COLO668 (cell line): Measurements from ENCODE around the gene ATXN1.

Experiments
- DNase-seq: peaks from one replicate; lab custom pipeline; 2025; ENCODE audit not compliant: unreplicated experiment; lab: John Stamatoyannopoulos, UW

The ATXN1 gene

GRCh38 chr6:16355699-16356446 lies 405.4 kb downstream of the ATXN1 start:
- no peak for DNase-seq

DNA sequence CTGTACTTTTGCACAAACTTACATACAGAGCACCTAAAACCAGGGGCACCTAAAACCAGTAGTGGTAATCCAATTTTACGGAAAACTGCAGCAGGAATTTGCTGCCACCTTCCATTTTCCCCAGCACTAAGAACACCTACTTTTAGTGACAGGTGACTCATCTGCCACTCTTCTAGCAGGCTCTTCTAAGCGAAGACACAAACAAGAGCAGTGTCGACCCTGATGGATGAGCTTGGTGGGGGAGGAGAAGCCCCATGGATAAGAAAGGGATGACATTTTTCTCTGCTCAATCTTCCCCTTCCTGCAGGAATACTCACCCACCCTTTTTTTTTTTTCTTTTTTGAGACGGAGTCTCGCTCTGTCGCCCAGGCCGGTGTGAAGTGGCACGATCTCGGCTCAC lies 406.0 kb downstream of the ATXN1 start:
- DNase-seq: no peak

GRCh38 chr6:16354692-16355091 lies 406.6 kb downstream of the ATXN1 start:
- DNase-seq: no peak

DNA sequence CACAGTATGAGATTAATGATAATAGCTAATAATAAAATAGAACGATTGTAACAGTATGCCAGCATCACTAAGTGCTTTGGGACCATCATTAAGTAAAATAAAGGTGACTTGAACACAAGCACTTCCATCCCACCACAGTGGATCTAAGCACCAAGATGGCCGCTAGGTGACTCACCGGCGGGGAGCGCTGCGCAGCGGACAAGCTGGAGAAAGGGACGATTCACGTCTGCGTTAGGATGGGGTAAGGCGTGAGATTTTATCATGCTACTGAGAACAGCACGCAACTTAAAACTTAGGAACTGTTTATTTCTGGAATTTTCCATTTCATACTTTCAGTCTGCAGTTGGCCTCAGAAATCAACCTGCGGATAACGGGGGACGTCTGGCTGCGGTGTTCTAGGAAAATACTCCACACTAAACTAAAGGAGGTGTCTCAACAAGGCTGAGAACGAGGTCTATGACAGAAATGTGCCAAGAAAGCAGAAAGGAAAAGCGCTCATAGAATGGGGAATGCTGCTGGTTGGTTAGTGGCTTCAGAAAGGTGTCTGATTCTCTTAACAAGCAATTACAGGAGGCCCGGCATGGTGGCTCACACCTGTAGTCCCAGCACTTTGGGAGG lies 408.3 kb downstream of the ATXN1 start:
- no peak for DNase-seq

- DNase-seq: no peak
These were observed 409.0 kb downstream of the ATXN1 start for GRCh38 chr6:16352258-16352635.

DNA sequence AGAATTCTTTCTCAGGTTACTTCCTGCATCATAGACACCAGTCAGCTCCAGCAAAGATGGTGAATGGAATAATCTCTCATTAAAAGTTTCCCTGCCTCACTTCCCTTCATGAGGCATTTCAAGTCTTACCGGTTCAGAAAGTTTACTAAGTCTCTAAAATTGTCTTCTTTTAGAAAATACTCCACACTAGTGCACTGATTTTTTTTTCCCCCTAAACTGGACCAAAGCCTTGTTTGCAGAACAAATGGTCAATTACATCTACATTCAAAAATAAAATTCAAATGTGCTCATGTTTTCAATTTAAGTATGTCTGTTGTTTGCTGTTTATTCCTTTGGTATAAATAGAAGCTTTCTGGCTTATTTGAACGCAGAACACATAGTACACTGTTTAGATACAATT lies 411.7 kb downstream of the ATXN1 start:
- DNase-seq: no peak

- DNase-seq: no peak
These were observed 414.4 kb downstream of the ATXN1 start for GRCh38 chr6:16346831-16347230.

DNA sequence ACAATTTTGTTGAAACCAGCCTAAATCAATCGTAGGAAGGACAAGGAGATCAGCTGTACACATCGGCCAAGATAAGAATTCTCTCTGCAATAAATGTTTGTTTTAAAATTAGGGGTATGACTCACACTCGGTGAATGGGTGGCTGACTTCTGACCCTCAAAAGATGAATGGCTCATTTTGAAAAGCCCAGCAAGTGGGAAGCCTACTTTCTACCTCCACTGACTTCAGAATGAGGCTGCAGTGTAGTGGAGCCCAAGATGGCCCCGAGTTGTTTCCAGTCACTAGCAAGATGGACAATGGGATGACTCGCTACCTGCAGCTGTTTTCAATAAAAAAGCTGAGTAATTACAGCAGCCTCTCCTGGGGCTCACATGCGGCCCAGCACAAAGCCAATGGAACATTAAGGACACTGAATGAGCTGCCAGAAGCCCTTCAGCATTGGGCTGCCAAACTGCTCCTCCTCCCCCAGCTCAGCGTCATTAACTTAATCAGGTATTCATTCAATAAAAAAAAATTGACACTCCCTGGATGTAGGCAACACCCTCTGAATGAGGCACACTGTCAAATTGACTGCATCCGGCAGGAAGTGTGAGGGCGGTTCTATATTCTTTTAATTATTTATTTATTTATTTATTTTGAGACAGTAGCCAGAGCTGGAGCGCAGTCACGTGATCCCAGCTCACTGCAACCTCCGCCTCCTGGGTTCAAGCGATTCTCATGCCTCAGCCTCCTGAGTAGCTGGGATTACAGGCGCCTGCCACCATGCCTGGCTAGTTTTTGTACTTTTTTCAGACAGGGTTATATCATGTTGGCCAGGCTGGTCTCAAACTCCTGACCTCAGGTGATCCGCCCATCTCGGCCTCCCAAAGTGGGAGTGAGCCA lies 415.6 kb downstream of the ATXN1 start:
- DNase-seq: peak; percentile 25

- no peak for DNase-seq
These were observed 416.5 kb downstream of the ATXN1 start for GRCh38 chr6:16344756-16345155.

- no peak for DNase-seq
These were observed 417.7 kb downstream of the ATXN1 start for GRCh38 chr6:16343593-16343992.

DNA sequence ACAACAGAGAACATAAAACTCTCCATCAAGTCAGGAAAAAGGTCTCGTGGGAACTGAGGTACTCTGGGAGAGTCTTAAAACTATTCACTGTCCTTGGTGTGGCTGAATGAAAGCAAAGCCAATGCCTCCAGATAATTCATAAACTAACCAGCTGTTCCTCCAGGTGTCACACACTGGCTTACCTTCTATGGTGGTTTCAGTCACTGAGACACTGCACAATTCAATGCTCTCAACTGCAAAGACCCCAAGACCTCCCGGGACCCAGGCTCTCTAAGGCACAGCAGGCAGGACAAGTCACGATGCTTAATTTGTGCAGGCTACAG lies 422.0 kb downstream of the ATXN1 start:
- DNase-seq: no peak

DNA sequence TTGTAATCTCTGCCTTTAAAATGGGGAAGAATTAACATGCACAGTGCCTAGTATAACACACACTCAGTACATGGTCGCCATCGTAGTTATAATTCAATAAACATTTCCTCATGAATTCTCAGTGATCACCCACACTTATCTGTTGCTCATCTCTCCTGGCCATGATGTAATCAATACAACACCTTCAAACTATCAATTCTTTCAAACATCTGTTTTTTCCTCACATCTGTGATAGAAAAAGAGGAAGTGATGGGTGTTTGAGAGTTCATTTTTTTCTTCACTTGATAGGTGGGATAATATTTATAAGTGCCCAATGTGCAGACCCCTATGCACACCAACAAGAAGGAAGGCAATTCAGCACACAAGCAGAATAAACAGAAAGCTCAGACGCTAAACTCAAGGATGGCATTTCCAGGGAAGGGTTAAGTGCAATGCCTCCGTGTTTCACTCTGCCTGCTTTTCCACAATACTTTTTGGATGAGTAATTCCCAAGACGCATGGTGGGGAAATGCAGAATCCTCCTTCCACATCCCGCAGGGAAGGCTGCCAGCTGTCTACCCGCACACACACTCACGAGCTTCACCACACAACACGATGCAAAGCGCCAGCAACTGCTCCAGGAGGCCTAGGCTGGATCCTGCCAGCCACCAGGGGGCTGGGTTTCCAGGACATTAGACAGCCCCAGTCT lies 422.5 kb downstream of the ATXN1 start:
- DNase-seq: peak; percentile 3

DNA sequence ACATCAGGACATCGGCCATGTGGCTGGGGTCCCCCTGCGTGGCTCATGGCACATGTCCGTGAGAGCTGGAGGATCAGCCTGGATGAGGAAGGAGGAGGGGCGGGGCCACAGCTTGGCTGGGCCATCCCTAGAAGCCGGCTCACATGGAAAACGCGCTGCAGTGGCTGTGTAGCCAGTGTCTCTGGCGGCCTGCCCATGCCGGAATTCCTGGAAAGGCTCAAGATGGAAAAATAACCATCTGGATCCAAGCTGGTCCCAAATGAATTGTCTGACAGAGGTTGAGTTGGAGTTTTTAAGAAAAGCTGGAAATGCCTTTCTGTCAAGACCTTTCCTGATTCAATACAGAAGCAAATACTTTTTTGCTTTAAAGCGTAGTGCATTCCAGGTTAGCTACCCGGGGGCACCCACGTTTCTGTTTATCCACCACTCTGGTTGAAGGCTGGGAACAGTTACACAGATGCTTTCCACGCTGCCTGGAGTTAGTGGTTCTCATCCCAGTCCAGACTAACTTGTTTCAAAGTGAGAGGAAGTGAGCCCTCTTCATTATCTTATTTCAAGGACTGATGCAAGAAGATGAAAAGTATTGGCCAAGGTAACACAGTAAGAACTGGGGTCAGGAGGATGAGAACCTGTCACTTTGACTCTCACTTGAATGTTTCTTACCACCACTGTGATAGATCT lies 423.8 kb downstream of the ATXN1 start:
- DNase-seq: no peak

- DNase-seq: no peak
These were observed 424.4 kb downstream of the ATXN1 start for GRCh38 chr6:16336911-16337294.

GRCh38 chr6:16336056-16336818 lies 425.0 kb downstream of the ATXN1 start:
- no peak for DNase-seq

GRCh38 chr6:16335176-16335575 lies 426.1 kb downstream of the ATXN1 start:
- no peak for DNase-seq

- DNase-seq: no peak
These were observed 426.6 kb downstream of the ATXN1 start for GRCh38 chr6:16334671-16335070.

DNA sequence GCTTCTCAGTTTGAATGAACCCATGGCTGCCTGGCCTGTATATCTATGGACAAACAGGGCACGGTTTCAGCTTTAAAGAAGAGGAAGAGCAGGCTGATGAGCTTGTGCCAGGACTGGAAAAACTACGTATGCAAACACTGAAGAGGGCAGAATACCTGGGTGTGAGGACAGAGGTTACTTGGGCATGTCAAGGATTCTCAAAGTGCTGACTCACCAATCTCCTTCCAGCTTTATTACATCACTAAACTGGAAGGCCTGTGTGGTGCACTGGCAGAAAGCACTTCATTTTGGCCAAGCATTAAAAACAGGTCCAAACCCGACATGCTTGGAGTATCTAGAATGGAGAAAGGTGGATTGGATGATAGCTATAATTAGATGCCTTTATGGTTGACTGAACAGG lies 427.7 kb downstream of the ATXN1 start:
- DNase-seq: no peak

GRCh38 chr6:16332175-16332542 lies 429.1 kb downstream of the ATXN1 start:
- peak; percentile 68 for DNase-seq
